ACC112 (cell line): ENCODE data around the gene RABEPK.
A peak's percentile ranks its signal among the peaks of the same experiment; 100 is the strongest.
"Not testable (repeated sequence)": the region's sequence is repeated elsewhere in the genome, so short reads cannot be mapped to it uniquely, and the experiment has no call there.

Experiments
- H2AFZ ChIP-seq: fragments of 200-600 bp; sonication (generic); one replicate; pipeline ENCODE4 v1.6.0; 2017; ENCODE audit warnings: antibody characterized with exemption, low read length; ENCODE audit not compliant: unreplicated experiment
- H3K27ac ChIP-seq: fragments of 200-600 bp; sonication (generic); 2 replicates; pipeline ENCODE4 v1.5.1; 2014; ENCODE audit warnings: low read depth, mild to moderate bottlenecking, antibody characterized with exemption, low read length, moderate library complexity
- H3K27me3 ChIP-seq: fragments of 200-600 bp; sonication (generic); 2 replicates; pipeline ENCODE4 v1.6.1; 2014; ENCODE audit warnings: mild to moderate bottlenecking, antibody characterized with exemption, low read length, moderate library complexity, mixed read lengths; ENCODE audit not compliant: insufficient read depth
- H3K36me3 ChIP-seq: fragments of 200-600 bp; sonication (generic); 2 replicates; pipeline ENCODE4 v1.6.1; 2016; ENCODE audit warnings: mild to moderate bottlenecking, antibody characterized with exemption, low read length, moderate library complexity, mixed read lengths; ENCODE audit not compliant: insufficient read depth
- H3K4me1 ChIP-seq: fragments of 200-600 bp; sonication (generic); one replicate; pipeline ENCODE4 v1.6.1; 2016; ENCODE audit warnings: low read length, mixed read lengths; ENCODE audit not compliant: insufficient read depth, unreplicated experiment, control insufficient read depth
- H3K4me3 ChIP-seq: fragments of 200-600 bp; sonication (generic); 2 replicates; pipeline ENCODE4 v1.5.1; 2014; ENCODE audit warnings: mild to moderate bottlenecking, low read depth, low read length
- H3K79me2 ChIP-seq: fragments of 200-600 bp; sonication (generic); one replicate; pipeline ENCODE4 v1.6.0; 2016; ENCODE audit warnings: low read length; ENCODE audit not compliant: control insufficient read depth, unreplicated experiment, insufficient read depth

Gene RABEPK

GRCh38 chr9:125190361-125190801 lies 10.0 kb upstream of the RABEPK start:
- peaks cover 16% of the 10 kb centered on the region for H3K4me1 ChIP-seq
- H3K79me2 ChIP-seq = peaks cover 40% of the 10 kb centered on the region
- H3K36me3 ChIP-seq = no peaks in the 10 kb centered on the region
- H3K4me3 ChIP-seq = peak overlapping the region; percentile 90
- peak overlapping the region; percentile 67; the same call in 1 of the 2 replicates for H3K27ac ChIP-seq
- H2AFZ ChIP-seq = peak overlapping the region; percentile 97
- H3K27me3 ChIP-seq = no peaks in the 10 kb centered on the region

DNA sequence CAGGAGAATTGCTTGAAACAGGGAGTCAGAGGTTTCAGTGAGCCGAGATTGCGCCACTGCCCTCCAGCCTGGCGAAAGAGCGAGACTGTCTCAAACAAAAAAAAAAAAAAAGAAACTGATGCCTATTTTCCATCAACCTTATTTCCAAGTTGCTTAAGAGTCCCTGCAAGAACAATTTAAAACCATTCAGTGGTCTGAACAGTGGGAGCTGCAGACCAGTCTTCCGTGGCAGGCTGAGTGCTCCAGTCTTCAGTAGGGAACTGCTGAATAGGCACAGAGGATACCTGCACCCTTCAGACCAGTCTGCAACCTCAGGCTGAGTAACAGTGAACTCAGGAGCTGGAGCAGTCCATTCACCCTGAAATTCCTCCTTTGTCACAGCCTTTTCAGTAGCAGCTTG lies 5.9 kb upstream of the RABEPK start:
- not testable (repeated sequence) for H3K79me2 ChIP-seq, H3K27me3 ChIP-seq, H2AFZ ChIP-seq, H3K36me3 ChIP-seq, H3K27ac ChIP-seq, H3K4me3 ChIP-seq, H3K4me1 ChIP-seq

GRCh38 chr9:125195591-125195990 lies 4.8 kb upstream of the RABEPK start:
- not testable (repeated sequence) for H3K4me3 ChIP-seq, H3K27me3 ChIP-seq, H3K27ac ChIP-seq, H2AFZ ChIP-seq, H3K79me2 ChIP-seq, H3K36me3 ChIP-seq, H3K4me1 ChIP-seq

- Histone ChIP-seq H3K27ac (no peak overlapping the region), H3K4me1 (no peaks in the 10 kb centered on the region), H3K79me2 (peaks cover 6% of the 10 kb centered on the region), H3K36me3 (peaks cover 8% of the 10 kb centered on the region), H3K27me3 (no peaks in the 10 kb centered on the region), H2AFZ (no peak overlapping the region), H3K4me3 (no peak overlapping the region)
Measured at GRCh38 chr9:125202846-125203618, 2.7 kb downstream of the RABEPK start.

DNA sequence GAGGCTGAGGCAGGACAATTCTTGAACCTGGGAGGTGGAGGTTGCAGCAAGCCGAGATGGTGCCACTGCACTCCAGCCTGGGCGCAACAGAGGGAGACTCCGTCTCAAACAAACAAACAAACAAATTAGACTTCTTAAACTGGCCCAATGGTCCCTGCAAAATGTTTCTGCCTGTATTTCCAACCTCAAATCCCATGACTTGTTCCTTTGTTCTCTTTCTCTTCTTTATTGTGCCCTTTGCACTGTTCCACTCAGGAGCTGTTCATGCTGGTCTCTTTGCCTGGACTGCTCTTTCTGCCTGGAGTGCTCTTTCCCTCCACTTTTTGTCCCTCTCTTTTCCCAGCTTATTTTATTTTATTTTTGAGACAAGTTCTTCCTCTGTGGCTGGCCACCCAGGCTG lies 4.1 kb downstream of the RABEPK start:
- Histone ChIP-seq H3K27me3 (no peaks in the 10 kb centered on the region), H3K27ac (no peak overlapping the region), H2AFZ (no peak overlapping the region), H3K79me2 (peaks cover 6% of the 10 kb centered on the region), H3K4me1 (no peaks in the 10 kb centered on the region), H3K36me3 (peaks cover 8% of the 10 kb centered on the region), H3K4me3 (no peak overlapping the region)

DNA sequence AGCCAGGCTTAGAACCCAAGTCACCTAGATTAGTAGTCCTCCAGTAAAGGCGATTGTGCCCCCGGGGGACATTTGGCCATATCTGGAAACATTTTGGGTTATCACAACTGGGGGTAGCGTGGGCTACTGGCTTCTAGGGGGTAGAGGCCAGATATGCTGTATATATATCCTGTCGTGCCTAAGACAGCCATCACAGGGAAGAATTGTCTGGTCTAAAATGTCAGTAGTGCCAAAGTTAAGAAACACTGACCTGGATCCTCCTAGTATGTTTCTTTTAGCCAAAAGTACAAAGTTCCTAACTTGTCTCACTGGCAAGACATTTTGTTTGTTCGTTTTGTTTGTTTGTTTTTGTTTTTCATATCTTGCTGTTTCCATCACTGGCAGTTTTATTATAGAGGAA lies 13.8 kb downstream of the RABEPK start:
- H3K79me2 ChIP-seq = no peaks in the 10 kb centered on the region
- H3K27ac ChIP-seq = no peak overlapping the region
- H3K4me1 ChIP-seq = no peaks in the 10 kb centered on the region
- H3K27me3 ChIP-seq = no peaks in the 10 kb centered on the region
- no peak overlapping the region for H2AFZ ChIP-seq
- H3K4me3 ChIP-seq = no peak overlapping the region
- H3K36me3 ChIP-seq = no peaks in the 10 kb centered on the region

- no peaks in the 10 kb centered on the region for H3K27me3 ChIP-seq
- H3K27ac ChIP-seq = no peak overlapping the region
- no peak overlapping the region for H2AFZ ChIP-seq
- H3K36me3 ChIP-seq = no peaks in the 10 kb centered on the region; the same call in 1 of the 2 replicates
- no peaks in the 10 kb centered on the region for H3K4me1 ChIP-seq
- H3K4me3 ChIP-seq = no peak overlapping the region
- H3K79me2 ChIP-seq = no peaks in the 10 kb centered on the region
Measured at GRCh38 chr9:125218621-125219020, 18.3 kb downstream of the RABEPK start.

DNA sequence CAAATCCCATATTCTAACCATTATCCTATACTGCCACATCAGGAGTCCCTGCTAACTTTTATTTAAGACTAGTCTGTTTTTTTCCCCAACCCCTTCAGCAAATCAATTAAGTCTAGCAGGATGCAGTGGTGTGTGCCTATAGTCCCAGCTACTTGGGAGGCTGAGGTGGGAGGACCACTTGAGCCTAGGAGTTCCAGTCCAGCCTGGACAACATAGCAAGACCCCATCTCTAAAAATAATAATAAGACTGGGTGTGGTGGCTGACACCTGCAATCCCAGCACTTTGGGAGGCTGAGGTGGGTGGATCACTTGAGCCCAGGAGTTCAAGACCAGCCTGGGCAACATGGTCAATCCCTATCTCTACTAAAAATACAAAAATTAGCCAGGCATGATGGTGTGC lies 24.5 kb downstream of the RABEPK start:
- H3K36me3 ChIP-seq, H3K79me2 ChIP-seq, H3K4me1 ChIP-seq, H2AFZ ChIP-seq, H3K27me3 ChIP-seq, H3K27ac ChIP-seq, H3K4me3 ChIP-seq: not testable (repeated sequence)

- H3K79me2 ChIP-seq = no peaks in the 10 kb centered on the region
- no peak overlapping the region for H3K4me3 ChIP-seq
- H3K36me3 ChIP-seq = peaks cover 5% of the 10 kb centered on the region; the same call in 1 of the 2 replicates
- no peaks in the 10 kb centered on the region for H3K4me1 ChIP-seq
- H3K27me3 ChIP-seq = no peaks in the 10 kb centered on the region
- H3K27ac ChIP-seq = no peak overlapping the region
- H2AFZ ChIP-seq = no peak overlapping the region
Measured at GRCh38 chr9:125227761-125228160, 27.4 kb downstream of the RABEPK start.

DNA sequence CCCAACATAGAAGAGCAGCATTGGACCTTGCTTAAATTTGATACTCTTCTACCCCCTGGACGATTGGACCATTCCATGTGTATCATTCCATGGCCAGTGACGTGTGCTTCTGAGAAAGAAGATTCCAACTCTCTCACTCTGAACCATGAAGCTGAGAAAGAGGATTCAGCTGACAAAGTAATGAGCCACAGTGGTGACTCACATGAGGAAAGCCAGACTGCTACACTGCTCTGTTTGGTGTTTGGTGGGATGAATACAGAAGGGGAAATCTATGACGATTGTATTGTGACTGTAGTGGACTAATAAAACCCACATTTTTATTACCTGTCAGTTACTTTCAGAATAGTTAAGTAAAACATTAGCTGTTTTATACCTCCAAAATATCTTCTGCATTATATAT lies 33.3 kb downstream of the RABEPK start:
- peak overlapping the region; percentile 11; the same call in 1 of the 2 replicates for H3K4me3 ChIP-seq
- peaks cover 32% of the 10 kb centered on the region for H3K4me1 ChIP-seq
- H3K79me2 ChIP-seq = peaks cover 34% of the 10 kb centered on the region
- H3K27ac ChIP-seq = peak overlapping the region; percentile 82
- H3K27me3 ChIP-seq = no peaks in the 10 kb centered on the region
- peaks cover 34% of the 10 kb centered on the region for H3K36me3 ChIP-seq
- H2AFZ ChIP-seq = no peak overlapping the region

DNA sequence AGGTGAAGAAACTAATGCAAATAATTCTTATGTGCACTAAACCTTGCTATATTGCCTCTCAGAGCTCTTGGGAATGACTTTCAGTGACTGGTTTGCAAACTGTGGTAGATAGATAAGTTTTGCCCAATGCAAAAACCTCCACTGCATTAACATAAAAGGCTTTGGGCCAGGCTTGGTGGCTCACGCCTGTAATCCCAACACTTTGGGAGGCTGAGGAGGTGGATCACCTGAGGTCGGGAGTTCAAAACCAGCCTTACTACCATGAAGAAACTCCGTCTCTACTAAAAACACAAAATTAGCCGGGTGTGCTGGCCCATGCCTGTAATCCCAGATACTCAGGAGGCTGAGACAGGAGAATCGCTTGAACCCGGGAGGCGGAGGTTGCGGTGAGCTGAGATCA lies 33.8 kb downstream of the RABEPK start:
- H3K4me3 ChIP-seq = peak overlapping the region; percentile 11; the same call in 1 of the 2 replicates
- H3K36me3 ChIP-seq = peaks cover 38% of the 10 kb centered on the region
- peak overlapping the region; percentile 82 for H3K27ac ChIP-seq
- peaks cover 36% of the 10 kb centered on the region for H3K4me1 ChIP-seq
- H3K79me2 ChIP-seq = peaks cover 38% of the 10 kb centered on the region
- H2AFZ ChIP-seq, H3K27me3 ChIP-seq: not testable (repeated sequence)
